HT-29 (cell line): ENCODE measurements around the gene ANKRD44. TPM values are rescaled to one million over a fixed set of nuclear protein-coding genes. Genes with fewer than 3 reads are reported as not detected.
A peak's percentile ranks its signal among the peaks of the same experiment; 100 is the strongest.

Experiments used
- DNase-seq: peaks from one replicate; pipeline ENCODE4 v3.0.0-alpha.2; 2015; ENCODE audit warnings: low spot score
- total RNA-seq: library from RNA; depleted of rRNA; stranded (reverse); fragments of >200 nt; shearing (Covaris generic); gene quantifications from 2 replicates; pipeline ENCODE4 v1.2.3, GENCODE V29; 2014

Gene ANKRD44
- total RNA-seq, 1 experiment from 2014 or later = 2.8 TPM

DNA sequence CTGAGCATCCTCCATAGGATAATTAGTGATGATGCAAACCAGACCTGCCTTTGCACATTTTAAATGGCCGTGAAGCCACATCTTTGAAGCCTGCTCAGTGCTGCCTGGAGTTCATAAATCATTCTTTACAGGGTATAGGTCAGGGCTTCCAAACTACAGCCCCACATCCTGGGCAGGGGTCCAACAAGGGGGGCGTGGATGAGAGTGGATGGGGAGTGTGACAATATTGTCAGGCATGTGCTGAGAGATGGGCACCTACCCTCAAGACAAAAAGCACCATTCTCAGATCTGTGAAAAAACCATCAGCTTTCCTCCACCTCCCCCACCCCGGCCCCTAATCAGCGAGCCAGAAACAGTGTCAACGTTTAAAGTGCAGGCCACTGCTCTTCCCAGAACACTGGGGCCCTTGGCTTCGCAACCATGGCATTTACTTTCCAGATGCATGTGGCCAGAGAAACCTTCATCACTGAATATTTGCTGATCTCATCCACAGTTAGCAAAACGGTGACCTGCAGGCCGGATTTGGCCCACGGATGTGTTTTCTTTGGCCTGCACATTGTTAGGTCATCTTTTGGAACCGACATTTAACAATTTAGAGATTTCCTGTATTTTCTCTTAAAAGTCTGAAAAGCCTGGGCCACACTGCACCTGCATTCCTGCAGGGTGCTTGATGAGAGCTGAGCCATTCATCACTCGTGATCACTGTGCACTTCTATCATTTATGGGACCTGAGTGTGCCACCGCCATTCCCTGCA lies 130.7 kb downstream of the ANKRD44 start:
- DNase-seq = no peak

GRCh38 chr2:197176522-197176921 lies 134.1 kb downstream of the ANKRD44 start:
- no peak for DNase-seq

- no peak for DNase-seq
Measured at GRCh38 chr2:197174539-197175094, 136.0 kb downstream of the ANKRD44 start.

DNA sequence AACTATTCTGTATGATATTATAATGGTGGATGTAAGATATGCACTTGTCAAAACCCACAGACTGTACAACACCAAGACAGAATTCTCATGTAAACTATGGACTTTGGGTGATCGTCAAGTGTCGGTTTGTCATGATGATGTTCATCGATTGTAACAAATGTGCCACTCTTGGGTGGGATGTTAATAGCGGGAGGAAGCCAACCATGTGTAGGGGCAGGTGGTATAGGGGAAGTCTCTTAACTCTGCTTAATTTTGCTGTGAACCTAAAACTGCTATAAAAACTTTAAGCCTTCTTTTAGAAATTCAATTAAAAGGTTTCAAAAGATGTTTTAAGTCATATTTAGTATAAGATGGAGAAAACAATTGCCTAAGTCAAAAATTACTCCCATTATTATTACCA lies 139.0 kb downstream of the ANKRD44 start:
- no peak for DNase-seq

GRCh38 chr2:197170208-197170607 lies 140.4 kb downstream of the ANKRD44 start:
- no peak for DNase-seq

DNA sequence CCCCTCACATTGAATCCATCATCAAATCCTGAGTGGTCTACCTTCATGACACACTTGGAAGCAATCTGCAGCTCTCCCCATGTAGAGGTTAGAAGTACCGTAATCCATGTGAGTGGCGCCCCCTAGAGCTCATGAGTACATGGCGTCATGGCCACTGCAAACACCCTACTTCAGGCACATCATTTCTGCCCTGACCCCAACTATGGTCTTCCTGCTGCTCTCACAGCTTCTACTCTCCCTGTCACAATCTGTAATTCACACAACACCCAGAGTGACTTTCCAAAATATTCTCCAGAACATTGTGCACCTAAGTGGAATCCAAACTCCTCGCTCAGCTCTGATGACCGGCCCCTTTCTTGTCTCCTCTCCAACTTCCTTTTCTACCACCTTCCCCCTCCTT lies 141.9 kb downstream of the ANKRD44 start:
- peak; percentile 83 for DNase-seq

DNA sequence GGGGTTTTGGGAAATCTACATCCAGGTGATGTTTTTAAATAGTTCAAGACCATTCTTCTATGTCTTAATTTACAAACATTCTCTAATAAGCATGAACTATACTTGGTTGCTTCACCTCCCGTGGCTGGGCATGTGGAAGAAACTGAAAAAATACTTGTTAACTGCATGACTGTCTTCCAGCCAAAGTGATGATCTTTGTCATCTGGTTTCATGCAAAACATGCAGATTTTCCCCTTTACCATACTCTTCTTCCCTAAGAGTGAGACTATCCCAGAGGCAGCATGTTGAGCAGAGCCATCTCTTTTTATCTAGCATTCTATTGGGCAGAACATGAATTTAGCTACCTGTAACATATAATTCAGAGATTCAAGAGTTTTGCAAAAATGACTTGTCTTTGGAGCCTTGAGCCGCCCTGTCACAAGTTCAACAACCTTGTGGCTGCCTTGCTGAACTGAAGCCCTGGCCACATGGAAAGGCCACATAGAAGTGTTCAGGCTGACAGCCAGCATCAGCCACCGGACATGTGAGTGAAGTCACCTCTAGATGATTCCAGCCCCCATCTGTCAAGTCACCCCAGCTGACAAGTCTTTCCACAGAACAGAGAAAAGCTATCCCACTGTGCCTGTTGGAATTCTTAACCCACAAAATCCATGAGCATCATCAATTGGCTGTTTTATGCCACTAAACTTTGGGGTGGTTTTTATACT lies 142.8 kb downstream of the ANKRD44 start:
- no peak for DNase-seq

GRCh38 chr2:197165020-197165419 lies 145.6 kb downstream of the ANKRD44 start:
- DNase-seq = no peak

DNA sequence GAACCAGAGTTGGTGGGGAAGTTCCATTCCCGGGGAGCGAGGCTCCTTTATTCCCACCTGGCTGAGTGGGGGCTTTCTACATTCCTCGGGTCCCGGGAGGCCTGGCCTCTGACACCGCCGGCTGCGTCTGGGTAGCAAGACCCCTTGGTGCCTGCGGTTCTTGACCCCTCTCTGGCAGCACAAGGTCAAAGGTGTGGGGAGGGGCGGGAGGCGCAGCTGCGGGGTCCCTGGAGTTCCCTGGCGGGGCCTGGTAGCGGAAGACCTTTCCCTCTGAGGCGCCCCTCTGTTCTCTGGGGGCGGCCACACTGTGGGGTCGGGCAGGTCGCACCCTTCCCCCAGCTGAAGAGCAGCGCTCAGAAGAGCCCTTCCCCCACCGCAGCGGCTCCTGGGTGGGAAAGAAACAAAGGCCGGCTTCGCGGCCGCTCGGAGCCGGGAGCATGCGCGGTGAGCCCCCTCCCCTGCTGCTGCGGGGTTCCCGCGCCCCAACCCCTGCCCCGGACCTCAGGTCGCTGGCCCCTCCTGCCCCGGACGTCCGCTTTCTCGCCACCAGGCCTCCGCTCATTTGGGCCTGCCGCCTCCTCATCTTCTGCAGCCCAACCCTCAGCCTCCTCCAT lies 146.3 kb downstream of the ANKRD44 start:
- DNase-seq = no peak

GRCh38 chr2:197163712-197164140 lies 146.9 kb downstream of the ANKRD44 start:
- DNase-seq = no peak

DNA sequence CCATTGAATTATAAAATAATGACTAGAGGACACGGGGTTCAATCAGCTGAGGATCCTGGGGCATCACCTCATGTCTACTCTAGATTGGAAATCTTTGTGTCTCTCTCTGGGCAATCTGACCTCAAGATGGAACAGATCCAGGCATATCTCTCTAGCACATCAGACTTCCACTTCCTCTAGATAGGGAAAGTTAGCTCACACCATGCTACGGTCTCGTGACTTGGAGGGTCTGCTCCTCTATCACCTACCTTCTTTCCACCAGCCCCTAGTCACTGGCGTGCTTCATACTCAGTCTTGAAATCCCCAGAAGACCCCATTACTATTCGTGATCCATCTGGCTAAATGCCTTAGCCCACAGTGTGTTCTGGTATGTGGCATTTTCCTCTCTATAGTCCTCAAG lies 148.8 kb downstream of the ANKRD44 start:
- DNase-seq = no peak

DNA sequence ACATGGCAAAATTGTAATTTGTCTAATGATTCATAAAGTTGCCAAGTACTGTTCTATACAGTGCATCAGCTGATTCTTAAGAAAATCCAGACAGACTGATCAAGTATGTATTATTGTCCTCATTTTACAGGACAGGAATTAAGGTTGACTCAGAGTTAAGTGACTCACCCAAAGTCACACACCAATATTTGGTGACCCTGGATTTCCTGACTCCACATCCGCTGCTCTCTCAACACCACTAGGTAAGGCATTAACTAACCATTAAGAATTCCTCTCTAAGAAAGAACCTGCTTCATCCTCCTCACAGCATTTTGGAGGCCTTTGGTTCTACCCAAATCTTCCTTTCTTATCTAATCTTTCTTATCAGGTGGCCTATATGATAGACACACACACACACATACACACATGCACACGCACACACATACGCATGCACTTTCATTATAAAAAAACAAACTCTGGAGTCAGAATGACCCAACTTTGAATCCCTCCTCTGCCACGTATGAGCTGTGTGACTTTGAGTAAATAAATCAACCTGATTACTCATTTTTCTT lies 150.8 kb downstream of the ANKRD44 start:
- peak; percentile 36 for DNase-seq

- DNase-seq = peak; percentile 4
Measured at GRCh38 chr2:197158591-197159550, 151.7 kb downstream of the ANKRD44 start.

DNA sequence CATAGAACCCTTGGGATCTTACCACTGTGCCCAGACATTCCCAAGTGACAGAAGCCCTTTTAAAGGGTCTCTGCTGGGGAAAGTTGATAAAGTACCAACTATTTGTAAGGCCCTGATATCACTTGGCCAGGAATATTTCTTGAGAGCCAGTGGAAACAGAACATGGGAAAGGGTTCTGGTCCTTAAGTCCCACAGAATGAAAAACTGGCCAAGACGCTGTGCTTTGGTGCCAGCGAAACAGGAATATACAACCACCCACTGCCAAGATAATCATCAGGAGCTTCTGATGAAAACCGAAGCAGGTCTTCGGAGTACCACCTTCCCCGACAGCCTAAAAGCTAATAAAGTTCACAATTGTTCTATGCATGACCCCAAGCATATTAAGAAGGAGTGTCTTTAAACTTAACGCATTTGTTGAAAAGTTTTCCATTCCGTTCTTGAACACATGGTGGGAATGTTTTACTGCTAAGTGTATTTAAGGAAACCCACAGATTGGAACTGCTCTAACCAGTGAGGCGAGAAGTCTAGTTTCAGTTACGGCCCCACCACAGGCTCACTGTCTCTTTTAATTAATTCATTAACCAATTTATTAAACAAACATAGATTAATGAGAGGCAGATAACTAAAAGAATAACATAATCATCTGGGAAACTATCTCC lies 152.6 kb downstream of the ANKRD44 start:
- no peak for DNase-seq

DNA sequence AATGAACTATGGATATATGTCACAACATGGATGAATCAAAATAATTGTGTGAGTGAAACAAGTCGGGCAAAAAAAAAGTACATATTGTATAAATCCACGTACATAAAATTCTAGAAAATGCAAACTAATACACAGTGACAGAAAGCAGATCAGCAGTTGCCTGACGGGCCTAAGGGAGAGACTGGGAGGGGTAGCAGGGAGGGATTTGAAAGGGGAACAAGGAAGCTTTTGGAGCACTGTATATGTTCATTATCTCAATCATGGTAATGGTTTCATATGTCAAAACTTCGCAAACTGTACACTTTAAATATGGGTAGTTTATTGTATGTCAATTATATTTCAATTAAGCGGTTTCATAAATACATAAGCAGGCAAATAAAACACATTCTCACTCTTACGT lies 153.8 kb downstream of the ANKRD44 start:
- DNase-seq = no peak

GRCh38 chr2:197152451-197153228 lies 157.9 kb downstream of the ANKRD44 start:
- no peak for DNase-seq

- no peak for DNase-seq
Measured at GRCh38 chr2:197149546-197149945, 161.0 kb downstream of the ANKRD44 start.

GRCh38 chr2:197148401-197148800 lies 162.2 kb downstream of the ANKRD44 start:
- no peak for DNase-seq

- DNase-seq = no peak
Measured at GRCh38 chr2:197147942-197148341, 162.6 kb downstream of the ANKRD44 start.

GRCh38 chr2:197146995-197147394 lies 163.6 kb downstream of the ANKRD44 start:
- no peak for DNase-seq
